ENCODE data around the gene NPPA. TPM values are rescaled to one million over a fixed set of nuclear protein-coding genes. Genes with fewer than 3 reads are reported as not detected.
A peak's percentile ranks its signal among the peaks of the same experiment; 100 is the strongest.

The NPPA gene
- total RNA-seq, 6 experiments from 2014 or later, result 0.27 to 2.3 (median 1.3) TPM; not detected in 2

DNA sequence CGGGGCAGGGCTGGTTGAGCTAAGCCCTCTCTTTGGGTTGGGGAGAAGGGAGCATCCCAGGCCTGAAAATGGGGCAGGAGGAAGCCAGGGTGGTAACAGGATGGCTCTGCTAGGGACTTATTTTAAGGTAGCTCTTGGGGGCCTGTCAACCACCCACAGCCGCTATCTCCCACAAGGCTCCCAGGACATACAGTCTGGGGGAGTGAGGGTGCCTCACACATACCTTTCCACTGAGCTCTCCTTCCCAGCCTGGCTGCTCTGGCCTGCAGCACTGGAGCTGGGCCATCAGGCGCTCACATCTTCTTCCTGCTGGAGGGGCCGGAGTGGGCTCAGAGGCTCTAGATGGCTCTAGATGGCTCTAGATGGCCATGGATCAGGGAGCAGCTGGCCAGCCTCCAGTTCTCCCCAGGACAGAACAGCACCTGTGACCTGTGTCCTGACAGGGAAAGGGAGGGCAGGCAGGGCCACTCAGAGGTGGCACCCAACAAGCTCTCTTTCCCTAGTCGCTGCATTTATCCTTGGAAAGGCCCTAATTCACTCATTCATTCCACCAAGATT, 22.1 kb upstream of the NPPA start:
- ATAC-seq (peak in 1 of 4 donors; percentile 21), DNase-seq (no peak)
- 20% methylated on average over 2 of the region's 5 CpGs for WGBS (ENCODE audit: insufficient coverage, low coverage, low lambda C conversion rate, missing lambda C conversion rate)
- H3K9me3 ChIP-seq, result no peaks in the 10 kb centered on the region
- no peak overlapping the region for H3K4me3 ChIP-seq
- H3K36me3 ChIP-seq, result no peaks in the 10 kb centered on the region
- intact Hi-C loops (cut with DNase I), result no loop called here
- no peaks in the 10 kb centered on the region for H3K27me3 ChIP-seq
- H3K4me1 ChIP-seq, result no peaks in the 10 kb centered on the region
- no peak for TF ChIP-seq POLR2A (IDR thresholded peaks at IDR 0.05)
- TF ChIP-seq, protein P1, sequence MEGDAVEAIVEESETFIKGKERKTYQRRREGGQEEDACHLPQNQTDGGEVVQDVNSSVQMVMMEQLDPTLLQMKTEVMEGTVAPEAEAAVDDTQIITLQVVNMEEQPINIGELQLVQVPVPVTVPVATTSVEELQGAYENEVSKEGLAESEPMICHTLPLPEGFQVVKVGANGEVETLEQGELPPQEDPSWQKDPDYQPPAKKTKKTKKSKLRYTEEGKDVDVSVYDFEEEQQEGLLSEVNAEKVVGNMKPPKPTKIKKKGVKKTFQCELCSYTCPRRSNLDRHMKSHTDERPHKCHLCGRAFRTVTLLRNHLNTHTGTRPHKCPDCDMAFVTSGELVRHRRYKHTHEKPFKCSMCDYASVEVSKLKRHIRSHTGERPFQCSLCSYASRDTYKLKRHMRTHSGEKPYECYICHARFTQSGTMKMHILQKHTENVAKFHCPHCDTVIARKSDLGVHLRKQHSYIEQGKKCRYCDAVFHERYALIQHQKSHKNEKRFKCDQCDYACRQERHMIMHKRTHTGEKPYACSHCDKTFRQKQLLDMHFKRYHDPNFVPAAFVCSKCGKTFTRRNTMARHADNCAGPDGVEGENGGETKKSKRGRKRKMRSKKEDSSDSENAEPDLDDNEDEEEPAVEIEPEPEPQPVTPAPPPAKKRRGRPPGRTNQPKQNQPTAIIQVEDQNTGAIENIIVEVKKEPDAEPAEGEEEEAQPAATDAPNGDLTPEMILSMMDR (IDR thresholded peaks at IDR 0.05), result no peak
- H3K27ac ChIP-seq, result no peak overlapping the region

DNA sequence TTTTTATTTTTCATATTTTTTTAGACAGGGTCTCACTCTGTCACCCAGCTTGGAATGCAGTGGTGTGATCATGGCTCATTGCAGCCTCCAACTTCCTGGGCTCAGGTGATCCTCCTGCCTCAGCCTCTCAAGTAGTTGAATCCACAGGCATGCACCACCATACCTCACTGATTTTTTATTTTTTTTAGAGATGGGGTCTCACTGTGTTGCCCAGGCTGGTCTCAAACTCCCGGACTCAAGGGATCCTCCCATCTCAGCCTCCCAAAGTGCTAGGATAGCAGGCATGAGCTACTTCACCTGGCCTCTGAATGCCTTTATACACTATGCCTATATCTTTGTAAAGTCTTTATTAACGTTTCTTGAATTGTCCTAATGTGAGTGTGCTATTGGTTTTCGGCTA, 21.5 kb upstream of the NPPA start:
- no peaks in the 10 kb centered on the region for H3K27me3 ChIP-seq
- 85% methylated on average over 3 of the region's 3 CpGs for WGBS (ENCODE audit: insufficient coverage, low coverage, low lambda C conversion rate, missing lambda C conversion rate)
- intact Hi-C loops (cut with DNase I), result no loop called here
- DNase-seq, result no peak
- H3K9me3 ChIP-seq, result no peaks in the 10 kb centered on the region
- H3K4me3 ChIP-seq, result no peak overlapping the region
- no peak for ATAC-seq
- H3K36me3 ChIP-seq, result no peaks in the 10 kb centered on the region
- no peak overlapping the region for H3K27ac ChIP-seq
- no peaks in the 10 kb centered on the region for H3K4me1 ChIP-seq
- TF ChIP-seq, protein P1 (IDR thresholded peaks at IDR 0.05), result no peak
- TF ChIP-seq POLR2A (IDR thresholded peaks at IDR 0.05), result no peak

DNA sequence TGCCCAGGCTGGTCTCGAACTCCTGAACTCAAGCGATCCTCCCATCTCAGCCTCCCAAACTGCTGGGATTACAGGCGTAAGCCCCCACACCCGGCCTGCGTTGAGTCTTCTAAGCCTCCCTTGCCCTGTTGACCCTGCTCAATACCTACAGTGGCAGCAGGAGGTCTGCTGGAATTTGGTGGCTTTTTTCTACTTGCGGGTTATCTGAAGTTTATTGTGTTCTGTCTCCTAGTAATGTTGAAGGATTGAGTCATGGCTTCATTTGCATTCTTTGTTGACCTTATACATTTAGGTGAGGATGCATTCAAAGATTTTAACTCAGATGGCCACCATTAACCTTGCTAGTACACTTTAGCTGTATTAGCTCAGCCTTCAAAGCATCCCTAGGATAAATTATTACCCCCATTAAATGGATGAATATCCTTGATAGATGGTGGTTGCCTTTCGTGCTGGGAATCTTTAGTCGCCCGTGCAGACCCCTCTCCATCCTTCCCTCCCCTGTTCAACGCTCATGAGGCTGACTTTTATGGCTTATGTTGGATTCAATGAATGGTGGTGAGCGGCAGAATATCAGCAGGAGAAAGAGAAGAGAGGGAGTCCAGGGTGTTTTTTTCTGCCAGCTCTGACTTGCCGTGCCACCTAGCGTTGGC, 20.9 kb upstream of the NPPA start:
- no peaks in the 10 kb centered on the region for H3K4me1 ChIP-seq
- 80% methylated on average over 7 of the region's 13 CpGs for WGBS (ENCODE audit: insufficient coverage, low coverage, low lambda C conversion rate, missing lambda C conversion rate)
- H3K27ac ChIP-seq, result no peak overlapping the region
- ATAC-seq (no peak), DNase-seq (no peak)
- no peak overlapping the region for H3K4me3 ChIP-seq
- no peaks in the 10 kb centered on the region for H3K27me3 ChIP-seq
- TF ChIP-seq, protein P1 (IDR thresholded peaks at IDR 0.05), result no peak
- TF ChIP-seq POLR2A (IDR thresholded peaks at IDR 0.05), result no peak
- intact Hi-C loops (cut with DNase I), result no loop called here
- H3K36me3 ChIP-seq, result no peaks in the 10 kb centered on the region
- H3K9me3 ChIP-seq, result no peaks in the 10 kb centered on the region

DNA sequence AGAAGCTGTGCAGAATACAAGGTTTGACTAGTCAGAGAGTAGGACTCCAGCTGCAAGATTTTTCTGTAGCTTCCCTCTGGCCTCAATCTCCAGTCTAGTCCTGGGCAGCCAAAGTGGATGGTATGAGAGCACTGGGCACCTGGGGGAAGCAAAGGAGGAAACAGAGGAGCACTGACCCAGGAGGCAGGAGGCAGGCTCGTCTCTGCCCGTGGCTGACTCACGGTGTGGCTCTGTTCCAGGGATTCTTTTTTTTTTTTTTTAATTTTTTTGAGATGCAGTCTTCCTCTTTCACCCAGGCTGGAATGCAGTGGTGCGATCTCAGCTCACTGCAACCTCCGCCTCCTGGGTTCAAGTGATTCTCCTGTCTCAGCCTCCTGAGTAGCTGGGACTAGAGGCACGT, 15.3 kb upstream of the NPPA start:
- peak in 1 of 4 donors; percentile 29 for ATAC-seq
- no peak for TF ChIP-seq POLR2A (IDR thresholded peaks at IDR 0.05)
- TF ChIP-seq, protein P1 (IDR thresholded peaks at IDR 0.05), result no peak
- Histone ChIP-seq H3K36me3 (no peaks in the 10 kb centered on the region), H3K4me1 (peaks cover 0 to 3% (median 0%) of the 10 kb centered on the region in 4 donors), H3K27ac (no peak overlapping the region), H3K9me3 (no peaks in the 10 kb centered on the region), H3K4me3 (no peak overlapping the region), H3K27me3 (peaks cover 10 to 16% of the 10 kb centered on the region in 2 donors)
- intact Hi-C loops (cut with DNase I), result no loop called here
- no peak for DNase-seq
- 47% methylated on average over 6 of the region's 6 CpGs for WGBS (ENCODE audit: insufficient coverage, low coverage, low lambda C conversion rate, missing lambda C conversion rate)
